Right lobe of liver (tissue), 4 donors: ENCODE results near the gene SLC6A19.

Experiments used
- POLR2A ChIP-seq: fragments of 450-650 bp; IDR thresholded peaks from one replicate; pipeline ENCODE4 v1.6.1; 2017; ENCODE audit warnings: antibody characterized with exemption, mild to moderate bottlenecking
- TF ChIP-seq, protein P1 (sequence below), 4 donors: fragments of 200-600 bp in 3 of 4; fragments of 450-650 bp in 1 of 4; IDR thresholded peaks; one replicate each; pipeline versions ENCODE4 v1.5.1 to v1.8.0; 2016 to 2022; ENCODE audit warnings: antibody characterized with exemption in 4 of 4, mild to moderate bottlenecking in 2 of 4
- donor health status: DM: no; HTN: no; CAD: no.
- donor health status: DM: no; HTN: no; CAD: no.
- donor health status: DM: no; HTN: yes; CAD: no.

DNA sequence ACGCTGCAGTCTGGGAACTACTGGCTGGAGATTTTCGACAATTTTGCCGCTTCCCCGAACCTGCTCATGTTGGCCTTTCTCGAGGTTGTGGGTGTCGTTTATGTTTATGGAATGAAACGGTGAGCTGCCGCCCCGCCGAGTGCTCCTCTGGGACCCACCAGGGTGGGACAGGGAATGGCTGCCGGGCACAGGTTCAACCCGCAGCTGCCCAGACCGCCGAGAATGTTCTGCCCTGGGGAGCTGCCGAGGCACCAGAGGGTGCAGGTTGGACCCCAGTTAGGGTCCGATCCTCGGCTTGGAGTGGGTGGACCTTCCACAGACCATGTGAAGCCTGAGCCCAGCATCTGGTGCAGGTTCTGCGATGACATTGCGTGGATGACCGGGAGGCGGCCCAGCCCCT, 42.9 kb downstream of the SLC6A19 start:
- TF ChIP-seq, protein P1, sequence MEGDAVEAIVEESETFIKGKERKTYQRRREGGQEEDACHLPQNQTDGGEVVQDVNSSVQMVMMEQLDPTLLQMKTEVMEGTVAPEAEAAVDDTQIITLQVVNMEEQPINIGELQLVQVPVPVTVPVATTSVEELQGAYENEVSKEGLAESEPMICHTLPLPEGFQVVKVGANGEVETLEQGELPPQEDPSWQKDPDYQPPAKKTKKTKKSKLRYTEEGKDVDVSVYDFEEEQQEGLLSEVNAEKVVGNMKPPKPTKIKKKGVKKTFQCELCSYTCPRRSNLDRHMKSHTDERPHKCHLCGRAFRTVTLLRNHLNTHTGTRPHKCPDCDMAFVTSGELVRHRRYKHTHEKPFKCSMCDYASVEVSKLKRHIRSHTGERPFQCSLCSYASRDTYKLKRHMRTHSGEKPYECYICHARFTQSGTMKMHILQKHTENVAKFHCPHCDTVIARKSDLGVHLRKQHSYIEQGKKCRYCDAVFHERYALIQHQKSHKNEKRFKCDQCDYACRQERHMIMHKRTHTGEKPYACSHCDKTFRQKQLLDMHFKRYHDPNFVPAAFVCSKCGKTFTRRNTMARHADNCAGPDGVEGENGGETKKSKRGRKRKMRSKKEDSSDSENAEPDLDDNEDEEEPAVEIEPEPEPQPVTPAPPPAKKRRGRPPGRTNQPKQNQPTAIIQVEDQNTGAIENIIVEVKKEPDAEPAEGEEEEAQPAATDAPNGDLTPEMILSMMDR (IDR thresholded peaks at IDR 0.05) = no peak
- TF ChIP-seq POLR2A = no peak
